ENCODE results near the gene ENG. TPM values are rescaled to one million over a fixed set of nuclear protein-coding genes. Genes with fewer than 3 reads are reported as not detected.

The ENG gene
- total RNA-seq, 4 donors from 2014 or later: 7.2 to 32.8 (median 18.0) TPM

DNA sequence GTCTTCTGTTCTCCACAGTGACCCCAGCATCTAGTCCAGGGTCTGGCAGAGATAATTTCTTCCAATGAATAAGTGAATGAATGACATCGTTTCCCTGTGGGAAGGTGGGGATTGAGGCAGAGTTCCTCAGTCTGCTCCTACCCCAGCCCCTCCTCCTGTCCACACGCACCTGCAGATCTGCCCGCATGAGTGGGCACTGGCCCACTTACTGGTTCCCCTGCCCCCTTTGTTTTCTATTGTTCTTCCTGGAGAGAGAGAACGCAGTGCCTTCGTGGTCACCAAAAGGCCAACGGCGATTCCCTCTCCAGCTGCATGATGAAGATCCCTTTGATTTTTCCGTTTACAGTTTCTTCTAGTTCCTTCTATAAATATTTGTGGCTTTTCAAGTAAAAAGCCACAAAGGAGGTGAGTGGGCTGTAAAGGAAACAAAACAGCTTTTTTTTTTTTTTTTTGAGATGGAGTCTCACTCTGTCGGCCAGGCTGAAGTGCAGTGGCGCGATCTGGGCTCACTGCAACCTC, 57.5 kb downstream of the ENG start:
- Histone ChIP-seq H3K27ac (peak overlapping the region in 2 of 4 donors; percentile 7 to 44), H3K9me3 (no peaks in the 10 kb centered on the region), H3K27me3 (no peaks in the 10 kb centered on the region), H3K4me1 (peaks cover 17 to 65% (median 24%) of the 10 kb centered on the region in 3 donors), H3K36me3 (peaks cover 0 to 17% (median 0%) of the 10 kb centered on the region in 3 donors), H3K4me3 (no peak overlapping the region)
- intact Hi-C loops (cut with DNase I): no loop called here
- TF ChIP-seq, protein P1, sequence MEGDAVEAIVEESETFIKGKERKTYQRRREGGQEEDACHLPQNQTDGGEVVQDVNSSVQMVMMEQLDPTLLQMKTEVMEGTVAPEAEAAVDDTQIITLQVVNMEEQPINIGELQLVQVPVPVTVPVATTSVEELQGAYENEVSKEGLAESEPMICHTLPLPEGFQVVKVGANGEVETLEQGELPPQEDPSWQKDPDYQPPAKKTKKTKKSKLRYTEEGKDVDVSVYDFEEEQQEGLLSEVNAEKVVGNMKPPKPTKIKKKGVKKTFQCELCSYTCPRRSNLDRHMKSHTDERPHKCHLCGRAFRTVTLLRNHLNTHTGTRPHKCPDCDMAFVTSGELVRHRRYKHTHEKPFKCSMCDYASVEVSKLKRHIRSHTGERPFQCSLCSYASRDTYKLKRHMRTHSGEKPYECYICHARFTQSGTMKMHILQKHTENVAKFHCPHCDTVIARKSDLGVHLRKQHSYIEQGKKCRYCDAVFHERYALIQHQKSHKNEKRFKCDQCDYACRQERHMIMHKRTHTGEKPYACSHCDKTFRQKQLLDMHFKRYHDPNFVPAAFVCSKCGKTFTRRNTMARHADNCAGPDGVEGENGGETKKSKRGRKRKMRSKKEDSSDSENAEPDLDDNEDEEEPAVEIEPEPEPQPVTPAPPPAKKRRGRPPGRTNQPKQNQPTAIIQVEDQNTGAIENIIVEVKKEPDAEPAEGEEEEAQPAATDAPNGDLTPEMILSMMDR (IDR thresholded peaks at IDR 0.05): no peak
- TF ChIP-seq POLR2A (IDR thresholded peaks at IDR 0.05): no peak
- WGBS, 2 donors: 35 to 38% methylated on average over 11 of the region's 11 CpGs
- DNase-seq: no peak

DNA sequence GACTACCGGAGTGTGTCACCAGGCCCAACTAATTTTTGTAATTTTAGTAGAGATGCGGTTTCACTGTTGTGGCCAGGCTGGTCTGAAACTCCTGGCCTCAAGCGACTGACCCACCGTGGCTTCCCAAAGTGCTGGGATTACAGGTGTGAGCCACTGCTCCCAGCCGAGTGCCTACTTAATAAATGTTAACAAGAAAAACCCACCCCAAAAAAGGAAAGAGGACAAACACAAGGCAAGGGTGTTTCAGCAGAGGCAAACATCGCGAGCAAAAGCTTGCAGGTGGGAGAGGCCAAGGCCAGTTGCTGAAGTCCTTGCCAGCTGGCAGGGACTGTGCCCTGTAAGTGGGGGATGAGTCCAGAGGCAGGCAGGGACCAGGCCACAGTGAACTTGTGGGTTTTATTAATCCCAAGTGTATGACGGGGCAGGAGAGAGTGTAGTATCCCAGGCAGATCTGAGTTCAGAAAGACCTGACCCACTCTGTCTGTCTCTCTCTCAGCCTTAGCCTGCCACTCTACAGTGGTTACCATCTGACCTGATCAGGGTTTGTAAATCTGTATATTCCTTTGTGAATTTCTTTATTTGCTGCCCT, 58.1 kb downstream of the ENG start:
- Histone ChIP-seq H3K4me1 (peaks cover 12 to 60% (median 18%) of the 10 kb centered on the region in 3 donors), H3K4me3 (no peak overlapping the region), H3K27ac (peak overlapping the region in 2 of 4 donors; percentile 7 to 44), H3K27me3 (no peaks in the 10 kb centered on the region), H3K36me3 (peaks cover 4 to 23% (median 6%) of the 10 kb centered on the region in 3 donors), H3K9me3 (no peaks in the 10 kb centered on the region)
- DNase-seq: no peak
- TF ChIP-seq, protein P1 (IDR thresholded peaks at IDR 0.05): no peak
- no peak for TF ChIP-seq POLR2A (IDR thresholded peaks at IDR 0.05)
- WGBS, 2 donors: 48 to 49% methylated on average over 2 to 7 of the region's 8 CpGs
- intact Hi-C loops (cut with DNase I): no loop called here

DNA sequence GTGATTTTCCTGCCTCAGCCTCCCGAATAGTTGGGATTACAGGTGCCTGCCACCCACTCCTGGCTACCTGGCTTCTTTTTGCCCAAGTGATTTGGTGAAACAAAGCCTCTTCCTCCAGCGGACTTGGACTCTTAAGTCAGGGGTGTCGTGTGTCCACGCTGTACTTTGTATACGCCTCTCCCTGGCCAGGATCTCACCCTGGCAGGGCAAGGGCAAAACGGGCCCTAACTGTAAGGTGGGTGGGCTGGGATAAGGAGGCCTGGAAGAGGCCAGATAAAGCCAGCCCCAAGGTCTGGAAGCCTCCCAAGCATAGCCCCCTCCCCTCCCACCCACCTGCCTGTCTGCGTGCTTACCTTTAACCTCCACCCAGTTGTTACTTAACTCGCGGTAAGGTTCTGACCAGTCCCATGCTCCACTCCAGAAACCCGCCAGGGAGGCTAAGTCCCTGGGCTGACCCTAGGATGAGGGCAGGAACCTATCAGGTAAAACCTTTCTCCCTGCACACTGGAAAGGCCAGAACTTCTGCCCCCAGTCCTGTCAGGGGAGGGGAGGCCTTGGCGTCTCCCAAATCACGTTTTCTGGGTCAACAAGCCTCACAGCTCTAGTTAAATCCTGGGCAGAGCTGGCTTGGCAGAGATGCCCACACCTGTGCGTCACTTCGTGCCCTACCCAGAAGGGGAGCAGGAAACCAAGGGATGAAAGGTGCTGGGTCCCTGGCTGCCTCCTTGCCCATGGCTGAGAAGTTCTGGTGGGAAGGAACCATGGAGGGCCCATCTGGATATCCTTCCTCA, 60.3 kb downstream of the ENG start:
- Histone ChIP-seq H3K9me3 (no peaks in the 10 kb centered on the region), H3K4me1 (peaks cover 12 to 70% (median 15%) of the 10 kb centered on the region in 3 donors), H3K36me3 (peaks cover 18 to 44% (median 27%) of the 10 kb centered on the region in 3 donors), H3K27ac (peak overlapping the region; percentile 7 to 67 (median 38)), H3K27me3 (no peaks in the 10 kb centered on the region), H3K4me3 (no peak overlapping the region)
- intact Hi-C loops (cut with DNase I): no loop called here
- WGBS, 2 donors: 67 to 86% methylated on average over 10 to 11 of the region's 14 CpGs
- DNase-seq: no peak
- TF ChIP-seq POLR2A (IDR thresholded peaks at IDR 0.05): no peak
- TF ChIP-seq, protein P1 (IDR thresholded peaks at IDR 0.05): no peak

DNA sequence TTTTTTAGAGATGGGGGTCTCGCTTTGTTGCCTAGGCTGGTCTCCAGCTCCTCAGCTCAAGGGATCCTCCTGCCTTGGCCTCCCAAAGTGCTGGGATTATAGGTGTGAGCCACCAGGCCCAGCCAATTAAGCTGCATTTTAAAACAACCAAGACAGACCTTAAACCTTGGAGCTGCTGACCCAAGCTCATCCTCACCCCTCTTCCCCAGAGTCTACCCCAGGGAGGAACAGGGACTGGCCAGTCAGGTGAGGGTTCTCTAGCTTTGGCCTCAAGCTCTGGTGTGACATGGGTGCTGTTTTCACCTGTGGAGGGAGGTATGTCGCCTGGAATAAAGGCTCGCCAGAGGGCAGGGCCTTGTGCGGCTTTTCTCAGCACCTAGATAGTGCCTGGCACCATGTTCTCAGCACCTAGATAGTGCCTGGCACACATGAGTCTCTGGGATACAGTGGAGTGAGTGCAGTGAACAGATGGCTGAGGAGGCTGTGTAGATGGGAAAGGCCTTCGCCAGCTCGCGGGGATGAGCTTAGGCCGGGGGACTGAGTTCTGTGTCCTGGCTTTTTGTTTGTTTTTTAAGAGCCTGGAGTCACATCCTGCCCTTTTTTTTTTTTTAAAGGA, 61.3 kb downstream of the ENG start:
- no peak for DNase-seq
- Histone ChIP-seq H3K36me3 (peaks cover 28 to 54% (median 37%) of the 10 kb centered on the region in 3 donors), H3K4me3 (no peak overlapping the region), H3K4me1 (peaks cover 14 to 80% (median 15%) of the 10 kb centered on the region in 3 donors), H3K27ac (peak overlapping the region in 3 of 4 donors; percentile 52 to 67 (median 65)), H3K27me3 (no peaks in the 10 kb centered on the region), H3K9me3 (no peaks in the 10 kb centered on the region)
- TF ChIP-seq POLR2A (IDR thresholded peaks at IDR 0.05): no peak
- TF ChIP-seq, protein P1 (IDR thresholded peaks at IDR 0.05): no peak
- WGBS, 2 donors: 73 to 83% methylated on average over 7 of the region's 8 CpGs
- intact Hi-C loops (cut with DNase I): no loop called here

All from esophagus squamous epithelium (tissue), 5 donors.